HK-2 (cell line): ENCODE data around the gene ANKRD66.

Source experiments
- DNase-seq: peaks from one replicate; pipeline ENCODE4 v3.0.0-alpha.2; 2018; ENCODE audit not compliant: unreplicated experiment

ANKRD66 gene

GRCh38 chr6:46790355-46790874 lies 43.7 kb downstream of the ANKRD66 start:
- no peak for DNase-seq

- DNase-seq, result no peak
Observed at GRCh38 chr6:46792635-46793034, 45.9 kb downstream of the ANKRD66 start.

- DNase-seq, result no peak
Observed at GRCh38 chr6:46793138-46793537, 46.4 kb downstream of the ANKRD66 start, which contains the start of gene MEP1A. Gene MEP1A (plus strand): TSS chr6:46793389. CDS start chr6:46793399, 10 bp downstream.

- no peak for DNase-seq
Observed at GRCh38 chr6:46794068-46794467, 47.3 kb downstream of the ANKRD66 start.

- no peak for DNase-seq
Observed at GRCh38 chr6:46795816-46796215, 49.1 kb downstream of the ANKRD66 start.

GRCh38 chr6:46796848-46797580 lies 50.3 kb downstream of the ANKRD66 start:
- no peak for DNase-seq

- DNase-seq, result no peak
Observed at GRCh38 chr6:46799657-46800056, 52.9 kb downstream of the ANKRD66 start.

GRCh38 chr6:46808806-46809205 lies 62.1 kb downstream of the ANKRD66 start:
- DNase-seq, result no peak
